GM23338 (cell line): ENCODE measurements around the gene PPP1R9A. TPM values are rescaled to one million over a fixed set of nuclear protein-coding genes. Genes with fewer than 3 reads are reported as not detected.

Experiments used
- ATAC-seq: fragments of 200-7000 bp; cut with Tn5 transposase; 3 replicates; pipeline ENCODE4 v1.9.1; 2020
- DNase-seq: peaks from one replicate; pipeline ENCODE4 v3.0.0-alpha.2; 2015; ENCODE audit warnings: low spot score
- H2AFZ ChIP-seq: fragments of 200-600 bp; sonication (generic); 2 replicates; pipeline ENCODE4 v1.8.0; 2016; ENCODE audit warnings: antibody characterized with exemption, mild to moderate bottlenecking, moderate library complexity
- H3F3A ChIP-seq: fragments of 200-600 bp; sonication (generic); replicated peaks from 2 replicates; pipeline ENCODE4 v1.8.0; 2017; ENCODE audit warnings: antibody characterized with exemption, mixed run types, low read depth
- H3K27ac ChIP-seq: fragments of 200-600 bp; sonication (generic); 2 replicates; pipeline ENCODE4 v1.6.1; 2016; ENCODE audit warnings: low read depth
- H3K27me3 ChIP-seq: fragments of 200-600 bp; sonication (generic); 2 replicates; pipeline ENCODE4 v1.8.0; 2016; ENCODE audit warnings: mild to moderate bottlenecking, mixed run types, moderate library complexity; ENCODE audit not compliant: insufficient read depth
- H3K36me3 ChIP-seq: fragments of 200-600 bp; sonication (generic); 2 replicates; pipeline ENCODE4 v1.8.0; 2016; ENCODE audit warnings: mild to moderate bottlenecking; ENCODE audit not compliant: insufficient read depth
- H3K4me1 ChIP-seq: fragments of 200-600 bp; sonication (generic); 2 replicates; pipeline ENCODE4 v1.8.0; 2016; ENCODE audit warnings: mild to moderate bottlenecking, moderate library complexity; ENCODE audit not compliant: insufficient read depth
- H3K4me2 ChIP-seq: fragments of 200-600 bp; sonication (generic); 2 replicates; pipeline ENCODE4 v1.7.1; 2017; ENCODE audit warnings: mixed run types
- H3K4me3 ChIP-seq: fragments of 200-600 bp; sonication (generic); 2 replicates; pipeline ENCODE4 v1.6.1; 2016; ENCODE audit warnings: mixed run types
- H3K79me2 ChIP-seq: fragments of 200-600 bp; sonication (generic); replicated peaks from 2 replicates; pipeline ENCODE4 v1.8.0; 2017; ENCODE audit warnings: mild to moderate bottlenecking; ENCODE audit not compliant: insufficient read depth
- H3K9me2 ChIP-seq: fragments of 200-600 bp; sonication (generic); 2 replicates; pipeline ENCODE4 v1.8.0; 2017; ENCODE audit not compliant: insufficient read depth
- H4K20me1 ChIP-seq: fragments of 200-600 bp; sonication (generic); replicated peaks from 2 replicates; pipeline ENCODE4 v1.8.0; 2017; ENCODE audit warnings: mild to moderate bottlenecking; ENCODE audit not compliant: insufficient read depth
- H3K27ac Mint-ChIP-seq: 2 replicates; pipeline ENCODE4 v1.8.0; 2020; ENCODE audit warnings: inconsistent platforms, mild to moderate bottlenecking, moderate library complexity, mixed read lengths
- H3K27me3 Mint-ChIP-seq: 3 replicates; pipeline ENCODE4 v1.8.0; 2022; ENCODE audit warnings: low read depth, mild to moderate bottlenecking, moderate library complexity, mixed read lengths, inconsistent platforms; ENCODE audit not compliant: insufficient read depth, poor library complexity
- H3K36me3 Mint-ChIP-seq: 3 replicates; pipeline ENCODE4 v1.8.0; 2021; ENCODE audit warnings: low read depth, mild to moderate bottlenecking, inconsistent platforms, moderate library complexity, mixed read lengths
- H3K4me1 Mint-ChIP-seq: 3 replicates; pipeline ENCODE4 v1.8.0; 2020; ENCODE audit warnings: mild to moderate bottlenecking, inconsistent platforms, mixed read lengths
- H3K4me3 Mint-ChIP-seq: 3 replicates; pipeline ENCODE4 v1.8.0; 2021; ENCODE audit warnings: moderate library complexity, mild to moderate bottlenecking, inconsistent platforms, mixed read lengths
- H3K9me3 Mint-ChIP-seq: 3 replicates; pipeline ENCODE4 v1.8.0; 2020; ENCODE audit warnings: moderate library complexity, mild to moderate bottlenecking, inconsistent platforms, mixed read lengths
- CREB1 ChIP-seq: fragments of 250-450 bp; sonication (Bioruptor Pico); IDR thresholded peaks from 2 replicates; pipeline ENCODE4 v1.5.0; 2020; ENCODE audit warnings: low read depth, mild to moderate bottlenecking, moderate library complexity
- EZH2 ChIP-seq: fragments of 200-600 bp; sonication (generic); IDR thresholded peaks from one replicate; pipeline ENCODE4 v1.8.0; 2017; ENCODE audit warnings: antibody characterized with exemption, mild to moderate bottlenecking, low read depth; ENCODE audit not compliant: unreplicated experiment
- JUNB ChIP-seq: IDR thresholded peaks from one replicate; pipeline ENCODE4 v1.6.1; 2016; ENCODE audit warnings: antibody characterized with exemption; ENCODE audit not compliant: unreplicated experiment
- NANOG ChIP-seq: IDR thresholded peaks from 2 replicates; pipeline ENCODE4 v1.6.1; 2016; ENCODE audit warnings: antibody characterized with exemption, borderline replicate concordance
- POLR2AphosphoS5 ChIP-seq: IDR thresholded peaks from 2 replicates; pipeline ENCODE4 v1.6.1; 2016; ENCODE audit warnings: antibody characterized with exemption, low read depth
- STAT1 ChIP-seq: IDR thresholded peaks from one replicate; pipeline ENCODE4 v1.6.1; 2016; ENCODE audit warnings: antibody characterized with exemption; ENCODE audit not compliant: unreplicated experiment
- polyA plus RNA-seq: library from polyadenylated mRNA; unstranded; fragments of >200 nt; fragmentation: Nextera tagmentation; extraction: Ambion mirVana; gene quantifications from 2 replicates; pipeline ENCODE4 v1.2.1, GENCODE V29; 2016
- total RNA-seq: library from RNA; depleted of rRNA; stranded (reverse); fragments of >200 nt; shearing (Covaris generic); gene quantifications from 2 replicates; pipeline ENCODE4 v1.2.3, GENCODE V29; 2014

The PPP1R9A gene
- total and polyA plus RNA-seq, 2 experiments from 2014 or later: 10.6 to 31.8 TPM

GRCh38 chr7:95026018-95026417 lies 118.6 kb downstream of the PPP1R9A start (continued):
- no peak for TF ChIP-seq JUNB

- no peak overlapping the region for H2AFZ ChIP-seq
- no peaks in the 10 kb centered on the region for H3F3A ChIP-seq
- no peak overlapping the region for H3K4me3 ChIP-seq
- peaks cover 42% of the 10 kb centered on the region for H3K79me2 ChIP-seq
- peaks cover 35% of the 10 kb centered on the region for H3K9me3 Mint-ChIP-seq
- ATAC-seq: no peak
- no peak overlapping the region for H3K27ac ChIP-seq
- H3K36me3 ChIP-seq: no peaks in the 10 kb centered on the region
- no peaks in the 10 kb centered on the region for H3K9me2 ChIP-seq
- no peak overlapping the region; the same call in 1 of the 2 replicates for H3K27ac Mint-ChIP-seq
- no peak overlapping the region for H3K4me3 Mint-ChIP-seq
- peaks cover 11% of the 10 kb centered on the region for H3K27me3 Mint-ChIP-seq
- no peak overlapping the region for H3K4me2 ChIP-seq
- DNase-seq: no peak
- TF ChIP-seq CREB1 (CRISPR knock-in tag): no peak
- no peak for TF ChIP-seq EZH2
- peaks cover 32% of the 10 kb centered on the region for H3K36me3 Mint-ChIP-seq
- no peaks in the 10 kb centered on the region for H3K4me1 ChIP-seq
- no peaks in the 10 kb centered on the region for H3K27me3 ChIP-seq
- H3K4me1 Mint-ChIP-seq: peaks cover 3% of the 10 kb centered on the region; the same call in 1 of the 3 replicates
- no peaks in the 10 kb centered on the region for H4K20me1 ChIP-seq
Measured at GRCh38 chr7:95026421-95027072, 119.2 kb downstream of the PPP1R9A start.

- Histone ChIP-seq H3K79me2 (peaks cover 36% of the 10 kb centered on the region), H3F3A (no peaks in the 10 kb centered on the region), H3K27me3 (no peaks in the 10 kb centered on the region), H4K20me1 (no peaks in the 10 kb centered on the region), H3K4me1 (no peaks in the 10 kb centered on the region), H3K4me3 (no peak overlapping the region), H3K4me2 (no peak overlapping the region), H3K27ac (no peak overlapping the region), H3K9me2 (no peaks in the 10 kb centered on the region), H2AFZ (no peak overlapping the region), H3K36me3 (no peaks in the 10 kb centered on the region)
- DNase-seq: no peak
- H3K27ac Mint-ChIP-seq: peak overlapping the region; percentile 71
- H3K9me3 Mint-ChIP-seq: peaks cover 35% of the 10 kb centered on the region
- TF ChIP-seq STAT1 (no peak), NANOG (no peak), EZH2 (no peak), POLR2AphosphoS5 (no peak)
- peaks cover 32% of the 10 kb centered on the region for H3K36me3 Mint-ChIP-seq
- H3K4me3 Mint-ChIP-seq: no peak overlapping the region
- ATAC-seq: no peak
- H3K4me1 Mint-ChIP-seq: peaks cover 3% of the 10 kb centered on the region; the same call in 1 of the 3 replicates
- peaks cover 8% of the 10 kb centered on the region for H3K27me3 Mint-ChIP-seq
Measured at GRCh38 chr7:95027234-95027872, 120.0 kb downstream of the PPP1R9A start.

DNA sequence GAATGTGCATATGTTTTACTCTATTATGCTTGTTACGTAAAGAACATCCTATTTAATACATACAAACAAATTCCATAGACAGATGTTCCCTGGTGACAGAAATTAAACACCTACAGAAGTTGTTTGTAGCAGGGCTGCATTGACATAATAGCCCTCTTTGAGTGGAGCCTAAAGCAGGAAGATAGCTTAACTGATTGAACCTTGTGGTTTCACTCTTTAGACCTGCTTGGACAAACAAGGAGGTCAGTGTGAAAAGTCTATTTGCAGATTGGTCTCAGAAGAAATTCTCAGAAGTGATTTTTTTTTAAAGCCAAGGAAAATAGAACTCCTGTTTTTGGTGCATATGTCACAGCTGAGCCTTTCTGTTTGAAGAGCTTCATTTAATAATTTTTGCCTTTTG lies 121.3 kb downstream of the PPP1R9A start:
- ATAC-seq (no peak), DNase-seq (no peak)
- no peaks in the 10 kb centered on the region for H3K9me2 ChIP-seq
- no peak overlapping the region for H2AFZ ChIP-seq
- Mint-ChIP-seq H3K9me3 (peaks cover 30% of the 10 kb centered on the region), H3K27me3 (peaks cover 8% of the 10 kb centered on the region), H3K36me3 (peaks cover 28% of the 10 kb centered on the region), H3K4me1 (peaks cover 3% of the 10 kb centered on the region; the same call in 1 of the 3 replicates), H3K4me3 (no peak overlapping the region), H3K27ac (no peak overlapping the region)
- no peaks in the 10 kb centered on the region for H3K27me3 ChIP-seq
- no peaks in the 10 kb centered on the region for H3K36me3 ChIP-seq
- H3K4me2 ChIP-seq: no peak overlapping the region
- no peaks in the 10 kb centered on the region for H4K20me1 ChIP-seq
- no peak overlapping the region for H3K27ac ChIP-seq
- TF ChIP-seq CREB1 (CRISPR knock-in tag): no peak
- H3K4me3 ChIP-seq: no peak overlapping the region
- no peaks in the 10 kb centered on the region for H3K4me1 ChIP-seq
- peaks cover 29% of the 10 kb centered on the region; the same call in 1 of the 2 replicates for H3K79me2 ChIP-seq
- H3F3A ChIP-seq: no peaks in the 10 kb centered on the region
